GM19438 (cell line): ENCODE data around the gene SYT14.
"Not testable (repeated sequence)": the region's sequence is repeated elsewhere in the genome, so short reads cannot be mapped to it uniquely, and the experiment has no call there.

ENCODE experiments used
- ATAC-seq: cut with Tn5 transposase; IDR thresholded peaks from one replicate; pipeline ENCODE4 v1.9.1; 2021; ENCODE audit warnings: low read depth; ENCODE audit not compliant: unreplicated experiment

The SYT14 gene

DNA sequence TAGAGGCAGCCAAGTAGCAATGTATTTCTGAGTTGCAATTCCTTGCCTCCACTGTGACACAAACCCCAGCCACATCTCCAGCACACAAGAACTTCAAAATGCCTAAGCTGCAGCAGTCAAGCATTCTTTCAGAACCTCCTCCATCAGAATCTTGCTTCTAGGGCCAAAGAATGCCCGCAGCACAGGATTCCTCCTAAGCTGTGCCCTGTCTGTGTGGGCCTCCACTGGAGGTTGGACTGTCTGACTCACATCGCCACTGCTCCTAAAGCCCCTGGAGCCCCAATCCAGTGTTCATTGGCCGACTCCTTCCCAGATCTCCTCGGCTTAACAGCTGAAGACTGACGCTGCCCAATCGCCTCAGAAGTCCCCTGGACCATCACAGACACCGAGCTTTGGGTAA is 251.4 kb downstream of the SYT14 start:
- ATAC-seq, result no peak

DNA sequence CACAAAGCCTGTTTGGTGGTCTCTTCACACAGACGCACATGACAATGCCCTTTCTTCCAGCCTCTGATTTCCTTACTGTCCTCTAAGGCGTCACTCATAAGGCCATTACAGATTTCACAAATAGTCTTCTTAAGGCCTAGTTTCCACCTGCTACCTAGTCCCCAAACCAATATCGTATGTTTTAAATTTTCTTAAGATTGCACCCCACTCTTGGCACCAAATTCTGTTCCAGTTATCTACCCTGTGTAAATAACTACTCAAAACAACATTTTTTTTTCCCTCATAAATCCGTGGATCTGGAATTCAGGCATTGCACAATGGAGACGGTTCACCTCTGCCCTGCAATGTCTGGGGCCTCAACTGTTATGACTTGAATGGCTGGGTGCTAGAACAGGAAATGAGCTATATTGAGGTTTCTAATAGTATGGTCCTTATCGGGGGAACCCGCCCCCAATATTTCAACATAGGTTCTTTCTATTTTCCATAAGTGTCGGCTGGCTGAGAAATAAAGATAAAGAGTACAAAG is 257.7 kb downstream of the SYT14 start:
- no peak for ATAC-seq

DNA sequence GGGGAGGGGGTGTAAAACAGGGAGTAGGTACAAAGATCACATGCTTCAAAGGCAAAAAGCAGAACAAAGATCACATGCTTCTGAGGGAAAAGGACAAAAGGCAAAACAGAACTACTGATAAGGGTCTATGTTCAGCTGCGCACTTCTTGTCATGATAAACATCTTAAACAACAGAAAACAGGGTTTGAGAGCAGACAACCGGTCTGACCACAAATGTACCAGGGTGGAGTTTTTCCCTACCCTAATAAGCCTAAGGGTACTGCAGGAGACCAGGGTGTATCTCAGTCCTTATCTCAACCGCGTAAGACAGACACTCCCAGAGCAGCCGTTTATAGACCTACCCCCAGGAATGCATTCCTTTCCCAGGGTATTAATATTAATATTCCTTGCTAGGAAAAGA is 258.2 kb downstream of the SYT14 start:
- ATAC-seq, result not testable (repeated sequence)

DNA sequence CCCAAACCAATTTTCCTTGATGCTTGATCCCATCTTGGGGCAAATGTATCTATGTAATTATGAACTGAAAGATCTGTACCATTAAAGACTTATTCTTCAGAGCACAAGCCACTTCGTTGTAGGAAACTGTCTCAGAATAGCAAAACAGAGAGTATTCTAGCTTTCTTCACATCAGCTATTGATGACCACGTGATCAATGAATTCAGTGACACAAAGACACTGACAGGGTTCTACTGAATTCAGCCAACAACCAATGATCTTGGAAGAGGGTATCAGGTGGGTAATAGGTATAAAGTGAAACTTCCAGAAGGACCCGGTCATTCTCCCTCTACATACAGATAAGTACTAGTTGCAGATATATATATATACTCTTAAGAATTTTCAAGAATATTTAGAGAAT is 260.8 kb downstream of the SYT14 start:
- ATAC-seq, result no peak

DNA sequence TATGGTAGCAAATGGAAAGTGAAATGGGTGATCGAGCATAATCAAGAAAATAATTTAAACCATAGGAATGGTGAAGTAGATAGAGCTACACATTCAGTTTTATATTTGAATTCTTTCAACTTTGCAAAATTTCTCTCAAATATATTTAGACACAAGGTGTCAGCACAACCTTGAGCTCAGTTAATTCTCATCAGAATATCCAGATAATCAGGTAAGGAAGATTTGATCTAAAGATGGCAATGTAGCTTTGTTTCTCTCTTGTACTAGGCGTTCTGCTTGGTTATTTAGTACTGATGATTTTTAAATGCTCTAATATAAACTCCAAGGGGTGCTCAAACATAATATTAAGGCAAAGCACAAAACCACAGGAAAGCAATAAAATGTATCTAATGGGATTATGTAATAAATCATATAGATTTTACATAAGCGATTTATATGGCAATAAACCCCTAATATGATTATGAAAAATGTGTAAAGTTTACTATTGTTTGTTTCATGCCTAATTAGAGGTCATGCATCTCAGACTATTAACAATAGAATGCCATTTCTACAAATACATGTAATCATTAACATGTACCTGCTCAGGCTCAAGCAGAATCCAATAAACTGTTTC is 262.2 kb downstream of the SYT14 start:
- ATAC-seq, result no peak

DNA sequence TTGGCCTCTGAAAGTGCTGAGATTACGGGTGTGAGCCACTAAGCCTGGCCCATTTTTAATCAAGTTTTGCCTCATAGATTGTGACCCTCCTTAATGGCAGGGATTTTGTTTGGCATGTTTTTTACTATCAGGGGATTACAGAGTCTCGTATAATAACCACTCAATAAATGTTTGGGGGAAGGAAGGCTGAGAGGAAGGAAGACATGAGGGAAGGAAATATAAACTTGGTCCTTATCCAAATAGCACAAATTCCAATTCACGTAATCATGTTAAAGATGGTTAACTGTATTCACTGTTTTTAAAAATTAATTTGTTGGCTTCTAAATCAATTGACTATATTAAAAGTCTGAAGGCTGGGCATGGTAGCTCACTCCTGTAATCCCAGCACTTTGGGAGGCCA is 263.7 kb downstream of the SYT14 start:
- ATAC-seq, result no peak

DNA sequence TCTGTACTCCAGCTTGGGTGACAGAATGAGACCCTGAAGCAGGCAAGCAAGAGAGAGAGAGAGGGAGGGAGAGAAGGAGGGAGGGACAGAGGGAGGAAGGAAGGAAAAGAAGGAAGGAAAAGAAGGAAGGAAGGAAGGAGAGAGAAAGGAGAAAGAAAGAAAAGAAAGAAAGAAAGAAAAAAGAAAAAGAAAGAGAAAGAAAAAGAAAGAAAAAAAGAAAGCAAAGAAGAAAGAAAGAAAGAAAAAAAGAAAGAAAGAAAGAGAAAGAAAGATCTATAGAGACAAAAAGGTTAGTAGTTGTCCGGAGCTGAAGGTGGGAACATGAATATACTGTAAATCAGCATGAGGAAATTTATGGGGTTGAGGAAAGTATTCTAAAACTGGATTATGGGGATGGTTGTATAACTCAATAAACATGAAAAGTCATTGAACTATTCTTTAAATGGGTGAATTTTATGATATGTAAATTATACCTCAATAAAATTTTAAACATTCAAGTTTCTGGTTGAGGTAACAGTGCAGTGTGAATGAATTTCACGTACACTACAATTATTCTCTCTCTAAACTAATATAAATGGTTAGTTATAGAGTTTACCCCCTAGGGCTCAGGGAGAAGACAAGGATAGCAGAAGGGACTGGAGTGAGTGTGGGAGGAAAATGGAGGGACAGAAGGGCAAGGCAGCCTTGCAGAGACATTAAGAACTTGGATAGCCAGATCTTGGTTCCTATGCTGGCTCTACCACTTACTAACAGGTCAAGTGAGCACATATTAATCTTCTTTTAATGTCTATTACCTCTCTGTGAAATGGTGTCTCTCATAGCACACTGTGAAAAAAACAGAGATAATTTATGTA is 269.8 kb downstream of the SYT14 start:
- no peak for ATAC-seq

DNA sequence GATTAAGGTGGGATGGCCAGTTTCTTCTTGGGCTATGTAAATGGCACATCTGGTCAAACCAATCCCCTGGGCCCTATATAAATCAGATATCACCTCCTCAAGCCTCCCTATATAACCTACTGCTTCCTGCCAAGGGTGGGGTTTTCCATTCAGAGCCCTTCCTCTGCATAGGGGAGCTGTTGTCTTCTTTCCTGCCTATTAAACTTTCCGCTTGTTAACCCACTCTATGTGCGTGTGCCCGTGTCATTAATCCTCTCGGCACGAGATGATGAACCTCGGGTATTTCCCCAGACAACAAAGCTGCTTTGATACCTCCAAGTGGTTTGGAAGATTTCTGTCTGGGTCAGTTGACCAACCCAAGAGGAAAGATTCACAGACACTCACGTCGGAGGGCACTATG is 275.3 kb downstream of the SYT14 start:
- no peak for ATAC-seq

DNA sequence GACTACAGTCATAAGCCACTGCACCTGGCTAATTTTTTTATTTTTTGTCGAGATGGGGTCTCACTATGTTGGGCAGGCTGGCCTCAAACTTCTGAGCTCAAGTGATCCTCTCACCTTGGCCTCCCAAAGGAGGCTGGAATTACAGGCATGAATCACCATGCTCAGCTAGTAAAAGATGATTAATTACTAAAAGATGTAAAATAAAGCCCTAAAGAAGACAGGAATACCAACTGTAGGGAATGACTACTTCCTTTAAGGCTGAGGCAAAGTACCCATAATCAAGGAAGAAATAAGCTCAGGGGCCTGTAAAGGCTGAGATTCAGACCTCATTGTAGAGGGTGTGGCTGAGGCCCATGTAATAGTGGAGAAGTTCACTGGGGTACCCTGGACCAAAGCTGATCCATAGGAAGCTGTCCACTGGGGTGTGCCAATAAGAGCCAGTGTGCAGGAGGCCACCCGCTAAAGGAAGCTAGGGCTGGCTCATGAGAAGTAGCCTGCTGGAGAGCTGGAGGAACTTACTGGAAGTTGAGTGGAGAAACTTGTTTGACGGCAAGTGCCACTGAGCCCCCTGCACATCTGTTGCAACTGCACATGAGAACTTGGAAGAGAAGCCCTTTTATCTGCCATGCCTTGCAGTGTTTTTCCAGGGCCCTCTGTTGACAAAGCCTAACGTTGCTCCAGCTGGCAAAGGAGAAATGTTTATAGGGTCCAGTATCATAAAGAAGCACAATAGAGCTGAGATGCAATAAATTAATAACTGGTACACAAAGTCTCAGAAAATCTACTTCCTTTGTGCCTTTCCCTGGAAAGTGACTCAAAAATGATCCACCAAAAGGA is 276.8 kb downstream of the SYT14 start:
- ATAC-seq, result no peak

DNA sequence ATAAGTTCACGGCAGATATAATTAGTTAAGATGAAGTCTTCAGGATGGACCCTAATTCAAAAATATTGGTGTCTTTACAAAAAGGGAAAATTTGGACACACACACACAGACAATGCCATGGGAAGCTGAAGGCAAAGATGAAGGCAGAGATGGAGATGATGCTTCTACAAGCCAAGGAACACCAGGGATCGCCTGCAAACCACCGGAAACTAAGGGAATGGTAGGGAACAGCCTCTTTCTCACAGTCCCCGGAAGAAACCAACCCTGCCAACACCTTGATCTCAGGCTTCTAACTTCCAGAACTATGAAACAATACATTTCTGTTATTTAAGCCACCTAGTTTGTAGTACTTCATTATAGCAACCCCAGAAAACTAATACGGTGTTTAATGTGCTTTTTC is 279.5 kb downstream of the SYT14 start:
- ATAC-seq, result no peak

DNA sequence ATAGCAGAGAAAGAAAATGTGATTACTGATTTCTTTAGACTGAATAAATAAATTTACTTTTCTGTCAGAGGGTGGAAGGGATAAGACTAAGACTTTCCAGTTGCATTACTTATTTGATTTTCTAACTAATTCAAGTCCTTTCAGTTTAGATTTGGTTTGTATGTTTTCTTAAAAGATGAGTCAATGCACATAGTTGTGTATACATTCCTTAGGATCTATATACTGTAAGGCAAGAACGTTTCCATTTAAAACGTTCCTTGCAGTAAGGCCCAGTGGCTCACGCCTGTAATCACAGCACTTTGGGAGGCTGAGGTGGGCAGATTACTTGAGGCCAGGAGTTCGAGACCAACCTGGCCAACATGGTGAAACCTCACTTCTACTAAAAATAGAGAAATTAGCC is 280.0 kb downstream of the SYT14 start:
- ATAC-seq, result no peak
